ENCODE measurements around the gene SLIT2. TPM values are rescaled to one million over a fixed set of nuclear protein-coding genes. Genes with fewer than 3 reads are reported as not detected.

SLIT2 gene
- total RNA-seq, 1 donor from 2014 or later: 24.2 TPM

- DNase-seq (ENCODE audit: low read depth, low spot score): no peak
Observed at GRCh38 chr4:20299515-20299914, 47.8 kb downstream of the SLIT2 start.

DNA sequence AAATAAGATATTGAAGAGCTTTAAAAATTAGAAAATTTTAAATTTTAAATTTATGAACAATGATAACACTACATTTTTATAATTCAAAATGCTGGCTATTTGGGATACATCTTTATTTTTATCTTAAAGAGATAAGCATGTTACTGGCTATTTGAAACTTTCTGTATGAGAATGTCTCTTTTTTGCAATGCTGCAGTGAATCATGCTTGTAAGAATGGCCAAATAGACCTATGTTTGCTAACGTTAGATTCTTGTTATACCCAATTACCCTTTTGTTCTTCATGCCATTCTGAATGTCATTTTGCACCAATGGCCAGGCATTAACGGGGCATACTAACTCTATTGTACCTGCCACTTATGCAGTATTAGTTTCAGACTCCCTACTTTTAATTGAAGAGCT, 49.5 kb downstream of the SLIT2 start:
- no peak for DNase-seq (ENCODE audit: low read depth, low spot score)
